Glutamatergic neuron (in vitro differentiated cells): Measurements from ENCODE around the gene ZFHX3. TPM values are rescaled to one million over a fixed set of nuclear protein-coding genes. Genes with fewer than 3 reads are reported as not detected.

Experiments used
- DNase-seq: peaks from one replicate; pipeline ENCODE4 v3.0.0; 2022
- H3K27ac Mint-ChIP-seq: one replicate; pipeline ENCODE4 v1.8.0; 2020; ENCODE audit warnings: mild to moderate bottlenecking, mixed read lengths, inconsistent platforms; ENCODE audit not compliant: unreplicated experiment
- H3K27me3 Mint-ChIP-seq: one replicate; pipeline ENCODE4 v1.8.0; 2020; ENCODE audit warnings: mild to moderate bottlenecking, moderate library complexity, mixed read lengths, inconsistent platforms; ENCODE audit not compliant: unreplicated experiment
- H3K36me3 Mint-ChIP-seq: one replicate; pipeline ENCODE4 v1.8.0; 2020; ENCODE audit warnings: mild to moderate bottlenecking, mixed read lengths, inconsistent platforms; ENCODE audit not compliant: unreplicated experiment
- H3K4me1 Mint-ChIP-seq: one replicate; pipeline ENCODE4 v1.8.0; 2020; ENCODE audit warnings: mild to moderate bottlenecking, low read depth, mixed read lengths, inconsistent platforms; ENCODE audit not compliant: unreplicated experiment
- H3K4me3 Mint-ChIP-seq: one replicate; pipeline ENCODE4 v1.8.0; 2020; ENCODE audit warnings: mild to moderate bottlenecking, mixed read lengths, inconsistent platforms; ENCODE audit not compliant: unreplicated experiment
- H3K9me3 Mint-ChIP-seq: one replicate; pipeline ENCODE4 v1.8.0; 2020; ENCODE audit warnings: mild to moderate bottlenecking, moderate library complexity, mixed read lengths, inconsistent platforms; ENCODE audit not compliant: unreplicated experiment
- total RNA-seq: library from RNA; stranded (reverse); fragmentation: NEBNext Ultra II Directional; extraction: Animal tissue kit (Norgen Biotek cat#: 25700); gene quantifications from one replicate; pipeline ENCODE4 v1.2.1, GENCODE V29; 2021; ENCODE audit not compliant: unreplicated experiment
- TF ChIP-seq, protein P1 (sequence below): fragments of 200-600 bp; sonication (generic); IDR thresholded peaks from one replicate; pipeline ENCODE4 v1.5.0; 2021; ENCODE audit not compliant: partially characterized antibody, unreplicated experiment

Gene ZFHX3
- total RNA-seq, 1 donor from 2014 or later = 6.8 TPM

DNA sequence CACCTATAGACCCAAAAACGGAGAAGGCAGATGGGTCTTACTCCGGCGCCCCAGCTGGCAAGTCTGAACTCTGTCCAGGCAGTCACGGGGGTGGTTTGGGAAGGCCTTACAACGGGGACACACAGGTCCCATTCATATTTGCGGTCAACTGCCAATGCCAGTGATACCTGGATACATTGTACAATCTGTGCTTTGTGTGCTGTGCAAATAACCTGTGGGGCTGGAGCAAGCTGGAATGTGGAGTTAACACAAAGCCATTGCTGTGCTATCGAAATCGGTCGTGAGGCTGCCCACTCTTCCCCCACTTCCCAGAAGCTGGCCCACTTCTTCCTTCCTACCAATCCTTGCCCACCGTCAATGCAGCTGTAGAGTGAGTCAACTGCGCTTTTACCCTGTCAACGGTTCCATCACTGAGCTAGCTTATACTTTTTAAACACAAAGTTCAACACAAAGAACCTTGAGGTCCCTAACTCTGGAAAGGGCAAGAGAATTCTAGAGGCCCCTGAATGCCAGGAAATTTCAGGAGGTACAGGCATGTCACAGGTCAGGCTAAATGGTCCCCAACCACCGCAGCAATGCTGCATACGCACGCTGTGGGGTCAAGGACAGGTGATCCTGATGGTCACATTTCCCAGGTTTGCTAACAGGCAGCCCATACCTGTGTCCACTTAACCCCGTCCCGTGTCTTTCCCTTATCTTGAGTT is 122.8 kb downstream of the ZFHX3 start:
- no peak overlapping the region for H3K4me3 Mint-ChIP-seq
- H3K36me3 Mint-ChIP-seq = no peaks in the 10 kb centered on the region
- H3K27me3 Mint-ChIP-seq = peaks cover 3% of the 10 kb centered on the region
- no peaks in the 10 kb centered on the region for H3K9me3 Mint-ChIP-seq
- no peak for DNase-seq
- no peak overlapping the region for H3K27ac Mint-ChIP-seq
- TF ChIP-seq, protein P1, sequence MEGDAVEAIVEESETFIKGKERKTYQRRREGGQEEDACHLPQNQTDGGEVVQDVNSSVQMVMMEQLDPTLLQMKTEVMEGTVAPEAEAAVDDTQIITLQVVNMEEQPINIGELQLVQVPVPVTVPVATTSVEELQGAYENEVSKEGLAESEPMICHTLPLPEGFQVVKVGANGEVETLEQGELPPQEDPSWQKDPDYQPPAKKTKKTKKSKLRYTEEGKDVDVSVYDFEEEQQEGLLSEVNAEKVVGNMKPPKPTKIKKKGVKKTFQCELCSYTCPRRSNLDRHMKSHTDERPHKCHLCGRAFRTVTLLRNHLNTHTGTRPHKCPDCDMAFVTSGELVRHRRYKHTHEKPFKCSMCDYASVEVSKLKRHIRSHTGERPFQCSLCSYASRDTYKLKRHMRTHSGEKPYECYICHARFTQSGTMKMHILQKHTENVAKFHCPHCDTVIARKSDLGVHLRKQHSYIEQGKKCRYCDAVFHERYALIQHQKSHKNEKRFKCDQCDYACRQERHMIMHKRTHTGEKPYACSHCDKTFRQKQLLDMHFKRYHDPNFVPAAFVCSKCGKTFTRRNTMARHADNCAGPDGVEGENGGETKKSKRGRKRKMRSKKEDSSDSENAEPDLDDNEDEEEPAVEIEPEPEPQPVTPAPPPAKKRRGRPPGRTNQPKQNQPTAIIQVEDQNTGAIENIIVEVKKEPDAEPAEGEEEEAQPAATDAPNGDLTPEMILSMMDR = no peak
- peaks cover 8% of the 10 kb centered on the region for H3K4me1 Mint-ChIP-seq

DNA sequence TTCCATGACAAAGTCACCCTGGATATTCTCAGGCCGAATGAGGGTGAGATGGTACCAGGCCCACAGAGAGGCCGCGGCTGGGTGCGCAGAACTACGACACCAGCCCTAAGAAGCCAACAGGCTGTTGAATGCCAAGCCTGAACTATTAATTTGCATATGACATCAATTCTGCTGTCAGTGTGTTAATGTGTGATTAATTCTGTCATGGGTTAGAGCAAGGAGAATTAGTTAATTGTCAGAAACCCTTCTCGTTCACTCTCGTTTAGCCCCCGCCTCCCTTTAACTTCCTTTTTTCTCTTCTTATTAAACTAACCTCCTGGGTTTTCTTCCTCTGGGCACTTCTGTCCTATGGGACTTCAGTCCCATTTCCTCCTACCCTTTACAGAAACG is 123.4 kb downstream of the ZFHX3 start:
- no peaks in the 10 kb centered on the region for H3K36me3 Mint-ChIP-seq
- peaks cover 8% of the 10 kb centered on the region for H3K4me1 Mint-ChIP-seq
- H3K9me3 Mint-ChIP-seq = no peaks in the 10 kb centered on the region
- TF ChIP-seq, protein P1 = no peak
- no peak for DNase-seq
- no peak overlapping the region for H3K4me3 Mint-ChIP-seq
- no peak overlapping the region for H3K27ac Mint-ChIP-seq
- H3K27me3 Mint-ChIP-seq = peaks cover 3% of the 10 kb centered on the region

DNA sequence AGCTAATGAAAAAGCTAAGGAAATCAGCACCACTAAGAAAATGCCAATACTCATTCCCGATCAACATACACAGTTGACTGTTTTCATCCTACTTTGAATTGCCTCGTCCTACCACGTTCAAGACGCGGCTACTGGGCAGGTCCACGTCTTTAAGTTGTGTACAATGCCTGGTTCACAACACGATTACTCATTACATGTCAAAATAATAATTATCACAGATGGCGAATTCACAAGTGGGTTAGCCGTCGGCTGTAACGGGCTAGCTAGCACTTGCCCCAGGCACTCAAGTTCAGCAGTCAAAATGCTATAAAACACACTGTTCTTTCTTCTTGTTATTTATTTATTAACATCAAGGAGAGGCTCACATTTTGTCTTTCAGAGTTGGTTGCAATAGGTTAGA is 124.2 kb downstream of the ZFHX3 start:
- no peak for DNase-seq
- Mint-ChIP-seq H3K27me3 (peaks cover 3% of the 10 kb centered on the region), H3K9me3 (no peaks in the 10 kb centered on the region), H3K4me3 (no peak overlapping the region), H3K36me3 (no peaks in the 10 kb centered on the region), H3K4me1 (peaks cover 8% of the 10 kb centered on the region), H3K27ac (no peak overlapping the region)
- TF ChIP-seq, protein P1 = no peak

DNA sequence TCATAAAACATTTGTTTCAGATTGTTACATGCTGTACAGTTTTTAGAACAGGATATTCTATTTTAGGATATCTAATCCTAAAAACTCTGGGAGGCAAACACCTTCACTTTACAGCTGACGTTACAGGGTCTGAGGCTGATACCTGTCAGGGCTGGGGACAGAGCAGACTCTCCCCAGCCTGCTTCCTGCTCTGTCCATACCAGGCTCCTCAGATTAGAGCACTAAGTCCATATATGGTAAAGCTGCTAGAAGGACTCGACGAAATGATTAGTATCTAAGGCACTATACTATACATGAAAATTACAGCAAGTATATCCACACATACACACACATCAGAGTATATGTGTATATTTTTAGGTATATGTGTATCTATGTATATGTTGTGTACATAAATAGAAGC is 125.2 kb downstream of the ZFHX3 start:
- H3K4me1 Mint-ChIP-seq = peaks cover 8% of the 10 kb centered on the region
- no peaks in the 10 kb centered on the region for H3K9me3 Mint-ChIP-seq
- H3K36me3 Mint-ChIP-seq = no peaks in the 10 kb centered on the region
- H3K4me3 Mint-ChIP-seq = no peak overlapping the region
- DNase-seq = no peak
- peaks cover 3% of the 10 kb centered on the region for H3K27me3 Mint-ChIP-seq
- TF ChIP-seq, protein P1 = no peak
- no peak overlapping the region for H3K27ac Mint-ChIP-seq

DNA sequence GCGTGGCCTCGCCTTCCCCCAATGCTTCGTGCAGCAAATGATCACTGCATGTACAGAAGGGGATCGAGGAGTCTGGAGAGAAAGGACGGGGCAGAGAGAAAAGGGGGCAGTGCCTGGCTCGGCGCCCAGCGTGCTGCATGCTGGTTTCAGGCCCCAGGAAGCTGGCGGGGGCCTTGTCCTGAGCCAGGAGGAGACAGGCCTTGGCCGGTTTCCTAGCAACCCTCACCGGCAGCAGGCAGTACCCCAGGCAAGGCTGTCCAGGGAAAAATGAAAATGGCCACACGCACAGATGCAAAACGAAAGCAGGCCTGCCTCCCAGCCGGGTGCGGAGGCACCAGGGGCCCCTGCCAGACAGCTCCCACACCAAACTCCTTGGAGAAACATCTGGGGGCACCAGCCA is 126.3 kb downstream of the ZFHX3 start:
- no peaks in the 10 kb centered on the region for H3K36me3 Mint-ChIP-seq
- DNase-seq = no peak
- H3K27ac Mint-ChIP-seq = no peak overlapping the region

More for the DNA sequence above, 126.3 kb downstream of the ZFHX3 start:
- no peaks in the 10 kb centered on the region for H3K9me3 Mint-ChIP-seq
- no peak overlapping the region for H3K4me3 Mint-ChIP-seq
- peaks cover 1% of the 10 kb centered on the region for H3K27me3 Mint-ChIP-seq
- peaks cover 8% of the 10 kb centered on the region for H3K4me1 Mint-ChIP-seq
- TF ChIP-seq, protein P1 = no peak
